BJ (cell line): ENCODE measurements around the gene ABCB8. TPM values are rescaled to one million over a fixed set of nuclear protein-coding genes. Genes with fewer than 3 reads are reported as not detected.

ENCODE experiments used
- CTCF ChIA-PET: fragments of 350-600 bp; formaldehyde crosslinking; extraction: SDS; loops from one replicate; lab custom pipeline; 2021; ENCODE audit warnings: antibody characterized with exemption, inconsistent platforms; lab: Yijun Ruan, JAX
- POLR2A ChIA-PET: fragments of 300-600 bp; sonication (Branson Sonifier 250); formaldehyde crosslinking; extraction: SDS; loops from one replicate; lab custom pipeline; 2021; ENCODE audit warnings: antibody characterized with exemption; lab: Charles Lee
- DNase-seq: peaks from one replicate; pipeline ENCODE4 v3.0.0-alpha.2; 2011; ENCODE audit warnings: low read depth
- H3K27me3 ChIP-seq: 2 replicates; pipeline ENCODE4 v1.6.0; 2011; ENCODE audit warnings: low read length; ENCODE audit not compliant: control insufficient read depth, insufficient read depth
- H3K36me3 ChIP-seq: 2 replicates; pipeline ENCODE4 v1.5.1; 2011; ENCODE audit warnings: low read length; ENCODE audit not compliant: control insufficient read depth, insufficient read depth
- H3K4me3 ChIP-seq: 2 replicates; pipeline ENCODE4 v1.5.1; 2011; ENCODE audit warnings: low read depth, mild to moderate bottlenecking, control low read depth, low read length
- polyA plus RNA-seq: library from polyadenylated mRNA; depleted of rRNA; stranded (reverse); fragments of >200 nt; gene quantifications from 2 replicates; pipeline ENCODE4 v1.2.3, GENCODE V29; 2011
- TF ChIP-seq, protein P1 (sequence below): IDR thresholded peaks from 2 replicates; pipeline ENCODE4 v1.5.1; 2011; ENCODE audit warnings: low read depth, mild to moderate bottlenecking, control low read depth, inconsistent platforms, low read length, moderate library complexity; ENCODE audit not compliant: insufficient read depth

ABCB8 gene
- polyA plus RNA-seq, 1 experiment: 23.6 TPM

DNA sequence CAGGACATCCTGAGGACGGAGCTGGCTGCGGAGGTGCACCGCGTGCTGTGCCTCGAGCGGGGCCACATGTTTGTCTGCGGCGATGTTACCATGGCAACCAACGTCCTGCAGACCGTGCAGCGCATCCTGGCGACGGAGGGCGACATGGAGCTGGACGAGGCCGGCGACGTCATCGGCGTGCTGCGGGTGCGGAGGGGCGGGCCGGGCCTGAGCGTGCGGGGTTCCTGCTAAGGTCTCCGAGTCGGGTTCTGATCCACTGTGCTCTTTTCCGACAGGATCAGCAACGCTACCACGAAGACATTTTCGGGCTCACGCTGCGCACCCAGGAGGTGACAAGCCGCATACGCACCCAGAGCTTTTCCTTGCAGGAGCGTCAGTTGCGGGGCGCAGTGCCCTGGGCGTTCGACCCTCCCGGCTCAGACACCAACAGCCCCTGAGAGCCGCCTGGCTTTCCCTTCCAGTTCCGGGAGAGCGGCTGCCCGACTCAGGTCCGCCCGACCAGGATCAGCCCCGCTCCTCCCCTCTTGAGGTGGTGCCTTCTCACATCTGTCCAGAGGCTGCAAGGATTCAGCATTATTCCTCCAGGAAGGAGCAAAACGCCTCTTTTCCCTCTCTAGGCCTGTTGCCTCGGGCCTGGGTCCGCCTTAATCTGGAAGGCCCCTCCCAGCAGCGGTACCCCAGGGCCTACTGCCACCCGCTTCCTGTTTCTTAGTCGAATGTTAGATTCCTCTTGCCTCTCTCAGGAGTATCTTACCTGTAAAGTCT lies 14.3 kb upstream of the ABCB8 start:
- POLR2A ChIA-PET: interaction anchor here (0.6 kb wide), 1 partner anchor 229 kb away, joined by 3 read pairs; no protein-coding TSS in a partner anchor
- TF ChIP-seq, protein P1, sequence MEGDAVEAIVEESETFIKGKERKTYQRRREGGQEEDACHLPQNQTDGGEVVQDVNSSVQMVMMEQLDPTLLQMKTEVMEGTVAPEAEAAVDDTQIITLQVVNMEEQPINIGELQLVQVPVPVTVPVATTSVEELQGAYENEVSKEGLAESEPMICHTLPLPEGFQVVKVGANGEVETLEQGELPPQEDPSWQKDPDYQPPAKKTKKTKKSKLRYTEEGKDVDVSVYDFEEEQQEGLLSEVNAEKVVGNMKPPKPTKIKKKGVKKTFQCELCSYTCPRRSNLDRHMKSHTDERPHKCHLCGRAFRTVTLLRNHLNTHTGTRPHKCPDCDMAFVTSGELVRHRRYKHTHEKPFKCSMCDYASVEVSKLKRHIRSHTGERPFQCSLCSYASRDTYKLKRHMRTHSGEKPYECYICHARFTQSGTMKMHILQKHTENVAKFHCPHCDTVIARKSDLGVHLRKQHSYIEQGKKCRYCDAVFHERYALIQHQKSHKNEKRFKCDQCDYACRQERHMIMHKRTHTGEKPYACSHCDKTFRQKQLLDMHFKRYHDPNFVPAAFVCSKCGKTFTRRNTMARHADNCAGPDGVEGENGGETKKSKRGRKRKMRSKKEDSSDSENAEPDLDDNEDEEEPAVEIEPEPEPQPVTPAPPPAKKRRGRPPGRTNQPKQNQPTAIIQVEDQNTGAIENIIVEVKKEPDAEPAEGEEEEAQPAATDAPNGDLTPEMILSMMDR: peak; percentile 25; the same call in 1 of the 2 replicates
- Histone ChIP-seq H3K4me3 (peak overlapping the region; percentile 34), H3K36me3 (no peaks in the 10 kb centered on the region), H3K27me3 (peaks cover 9% of the 10 kb centered on the region)
- DNase-seq: peak; percentile 11
- CTCF ChIA-PET: interaction anchor here (0.8 to 6.9 kb wide), 10 partner anchors 9 to 102 kb away, joined by 3 to 91 read pairs (median 4); no protein-coding TSS in a partner anchor

DNA sequence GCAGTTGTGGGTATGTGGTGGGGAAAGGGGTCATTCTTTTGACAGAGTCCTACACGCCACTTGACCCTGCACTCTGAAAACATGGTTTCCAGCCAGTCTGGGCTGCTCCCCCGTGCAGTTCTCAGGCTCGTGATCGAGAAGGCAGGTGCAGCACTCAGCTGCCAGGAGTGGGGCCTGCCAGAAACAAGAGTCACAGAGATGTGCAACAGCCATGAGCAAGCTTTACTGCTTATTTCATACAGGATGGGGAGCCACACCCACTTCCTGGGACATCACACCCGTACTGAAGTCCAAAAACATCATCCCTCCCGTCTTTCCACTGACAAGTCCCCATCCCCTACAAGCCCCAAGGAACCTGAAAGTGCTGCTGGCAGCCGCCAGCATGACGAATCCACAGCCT lies 13.3 kb upstream of the ABCB8 start:
- H3K36me3 ChIP-seq: no peaks in the 10 kb centered on the region
- no peak for DNase-seq
- TF ChIP-seq, protein P1: no peak
- ChIA-PET POLR2A (no interaction called here), CTCF (interaction anchor here (1.4 kb wide), 1 partner anchor 26 kb away, joined by 4 read pairs; no protein-coding TSS in a partner anchor)
- peaks cover 17% of the 10 kb centered on the region for H3K27me3 ChIP-seq
- no peak overlapping the region for H3K4me3 ChIP-seq

- ChIA-PET CTCF (interaction anchor here (0.9 kb wide), 1 partner anchor 10 kb away, joined by 3 read pairs; no protein-coding TSS in a partner anchor), POLR2A (no interaction called here)
- no peak overlapping the region for H3K4me3 ChIP-seq
- TF ChIP-seq, protein P1: no peak
- no peak for DNase-seq
- H3K27me3 ChIP-seq: peaks cover 25% of the 10 kb centered on the region
- H3K36me3 ChIP-seq: no peaks in the 10 kb centered on the region
Measured at GRCh38 chr7:151015967-151016366, 12.3 kb upstream of the ABCB8 start.

- ChIA-PET POLR2A (no interaction called here), CTCF (interaction anchor here (0.9 to 6.7 kb wide), 2 partner anchors 7 to 9 kb away, joined by 3 to 58 read pairs; no protein-coding TSS in a partner anchor)
- Histone ChIP-seq H3K27me3 (peaks cover 27% of the 10 kb centered on the region), H3K36me3 (no peaks in the 10 kb centered on the region), H3K4me3 (no peak overlapping the region)
- TF ChIP-seq, protein P1: no peak
- no peak for DNase-seq
Measured at GRCh38 chr7:151016505-151016904, 11.7 kb upstream of the ABCB8 start.

DNA sequence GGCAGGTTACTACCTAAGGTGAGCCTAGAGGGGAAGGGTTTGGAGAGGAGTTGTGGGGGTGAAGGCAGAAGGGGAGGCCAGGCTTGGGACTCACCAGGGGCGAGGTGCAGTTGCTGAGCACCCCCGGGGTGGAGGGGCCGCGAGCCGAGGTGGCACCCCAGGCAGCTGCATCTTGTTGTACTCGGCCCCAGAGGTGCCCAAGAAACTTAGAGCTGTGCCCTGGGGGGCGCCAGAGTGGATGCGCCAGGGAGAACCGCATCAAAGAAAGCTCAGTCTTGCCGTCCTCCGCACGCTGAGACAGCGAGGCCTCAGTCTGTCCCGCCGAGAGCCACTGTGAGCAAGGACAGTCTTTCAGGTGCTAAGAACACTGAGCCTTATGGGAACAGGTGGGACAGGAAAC lies 11.3 kb upstream of the ABCB8 start:
- ChIA-PET CTCF (interaction anchor here (1.1 to 6.7 kb wide), 3 partner anchors 8 to 119 kb away, joined by 5 to 58 read pairs (median 11); no protein-coding TSS in a partner anchor), POLR2A (no interaction called here)
- TF ChIP-seq, protein P1: no peak
- no peak for DNase-seq
- Histone ChIP-seq H3K27me3 (peaks cover 27% of the 10 kb centered on the region), H3K4me3 (no peak overlapping the region), H3K36me3 (no peaks in the 10 kb centered on the region)
